ENCODE data around the gene CCSER2.

The CCSER2 gene

DNA sequence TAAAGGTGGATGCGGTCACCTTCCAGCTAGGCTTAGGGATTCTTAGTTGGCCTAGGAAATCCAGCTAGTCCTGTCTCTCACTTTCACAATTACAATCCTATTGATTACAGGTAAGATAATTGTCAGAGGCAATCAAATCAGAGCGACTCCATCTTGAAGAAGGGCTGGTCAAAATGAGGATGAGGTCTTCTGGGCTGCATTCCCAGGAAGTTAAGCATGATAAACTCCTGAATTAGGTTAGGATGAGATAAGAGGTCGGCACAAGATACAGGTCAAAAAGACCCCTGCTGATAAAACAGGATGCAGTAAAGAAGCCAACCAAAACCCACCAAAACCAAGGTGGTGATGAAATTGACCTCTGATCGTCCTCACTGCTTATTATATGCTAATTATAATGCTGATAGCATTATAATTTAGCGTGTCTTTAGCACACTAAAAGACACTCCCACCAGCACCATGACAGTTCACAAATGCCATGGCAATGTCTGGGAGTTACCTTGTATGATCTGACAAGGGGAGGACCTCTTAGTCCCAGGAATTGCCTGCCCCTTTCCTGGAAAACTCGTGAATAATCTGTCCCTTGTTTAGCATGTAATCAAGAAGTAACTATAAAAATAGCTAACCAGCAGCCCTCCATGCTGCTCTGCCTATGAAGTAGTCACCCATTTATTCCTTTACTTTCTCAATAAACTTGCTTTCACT, 237.6 kb downstream of the CCSER2 start:
- Mint-ChIP-seq H3K4me1 (peaks cover 0 to 6% of the 10 kb centered on the region in 2 donors), H3K4me3 (no peak overlapping the region), H3K9me3 (peaks cover 2 to 4% of the 10 kb centered on the region in 2 donors), H3K36me3 (no peaks in the 10 kb centered on the region), H3K27me3 (peaks cover 33 to 51% of the 10 kb centered on the region in 2 donors), H3K27ac (no peak overlapping the region)
- DNase-seq (no peak), ATAC-seq (replicated peaks) (no peak)

- no peak overlapping the region for H3K27ac Mint-ChIP-seq
- DNase-seq (no peak), ATAC-seq (replicated peaks) (no peak)
- H3K4me1 Mint-ChIP-seq = peaks cover 0 to 6% of the 10 kb centered on the region in 2 donors
- no peak overlapping the region for H3K4me3 Mint-ChIP-seq
- H3K9me3 Mint-ChIP-seq = peaks cover 2 to 4% of the 10 kb centered on the region in 2 donors
- H3K27me3 Mint-ChIP-seq = peaks cover 33 to 51% of the 10 kb centered on the region in 2 donors
- H3K36me3 Mint-ChIP-seq = no peaks in the 10 kb centered on the region
These were observed 238.7 kb downstream of the CCSER2 start for GRCh38 chr10:84567133-84567532.

Measured in stimulated activated naive B cell treated with anti-CD40 and anti-IgM and Interleukin-4, amounts not matched to agents 10 μg/mL and 1 μg/mL and 100 μg/mL, for 72 hours (primary cell).